GM19452 (cell line): ENCODE data around the gene LGALS8.
A peak's percentile ranks its signal among the peaks of the same experiment; 100 is the strongest.
"Not testable (repeated sequence)": the region's sequence is repeated elsewhere in the genome, so short reads cannot be mapped to it uniquely, and the experiment has no call there.

Experiments
- ATAC-seq: cut with Tn5 transposase; IDR thresholded peaks from one replicate; pipeline ENCODE4 v1.9.1; 2021; ENCODE audit not compliant: unreplicated experiment

Gene LGALS8

GRCh38 chr1:236523704-236524141 lies at the start of gene LGALS8:
Gene LGALS8 (plus strand): TSS chr1:236523982. CDS start chr1:236526071, 2,089 bp downstream.
- peak; percentile 63 for ATAC-seq

- ATAC-seq: no peak
Measured at GRCh38 chr1:236476019-236476418, 47.8 kb upstream of the LGALS8 start.

DNA sequence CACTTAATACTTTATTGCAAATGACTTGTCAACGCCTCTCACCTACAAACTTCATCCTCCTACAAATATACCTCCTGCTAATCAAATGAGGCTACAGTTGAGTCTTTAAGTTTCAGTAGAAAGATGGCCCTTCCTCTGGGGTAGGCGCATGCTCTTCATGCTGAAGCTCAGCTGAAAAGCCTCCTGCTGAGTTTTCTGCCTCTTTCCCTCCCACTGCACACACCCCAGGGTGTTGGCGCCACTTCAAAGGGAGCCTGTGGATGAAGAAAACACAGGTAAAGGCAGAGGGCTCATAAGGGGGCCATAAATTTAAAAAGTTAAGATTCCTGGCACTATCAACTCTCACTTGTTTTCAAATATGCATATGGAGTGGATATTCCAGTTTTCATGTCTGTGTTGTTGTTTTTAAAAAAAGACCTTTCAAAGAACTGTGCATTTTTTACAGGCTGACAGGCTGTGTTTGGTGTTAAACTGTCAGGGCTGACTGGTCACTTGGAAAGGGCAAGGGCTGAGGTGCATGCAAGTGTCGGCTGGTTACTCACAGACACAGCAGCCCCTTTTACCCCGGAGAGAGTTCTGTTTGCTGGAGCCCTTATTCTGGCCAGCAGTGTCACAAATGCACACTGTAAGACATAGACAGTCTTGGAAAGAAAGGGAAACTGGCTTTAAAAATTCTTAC lies 42.9 kb upstream of the LGALS8 start:
- ATAC-seq: no peak

DNA sequence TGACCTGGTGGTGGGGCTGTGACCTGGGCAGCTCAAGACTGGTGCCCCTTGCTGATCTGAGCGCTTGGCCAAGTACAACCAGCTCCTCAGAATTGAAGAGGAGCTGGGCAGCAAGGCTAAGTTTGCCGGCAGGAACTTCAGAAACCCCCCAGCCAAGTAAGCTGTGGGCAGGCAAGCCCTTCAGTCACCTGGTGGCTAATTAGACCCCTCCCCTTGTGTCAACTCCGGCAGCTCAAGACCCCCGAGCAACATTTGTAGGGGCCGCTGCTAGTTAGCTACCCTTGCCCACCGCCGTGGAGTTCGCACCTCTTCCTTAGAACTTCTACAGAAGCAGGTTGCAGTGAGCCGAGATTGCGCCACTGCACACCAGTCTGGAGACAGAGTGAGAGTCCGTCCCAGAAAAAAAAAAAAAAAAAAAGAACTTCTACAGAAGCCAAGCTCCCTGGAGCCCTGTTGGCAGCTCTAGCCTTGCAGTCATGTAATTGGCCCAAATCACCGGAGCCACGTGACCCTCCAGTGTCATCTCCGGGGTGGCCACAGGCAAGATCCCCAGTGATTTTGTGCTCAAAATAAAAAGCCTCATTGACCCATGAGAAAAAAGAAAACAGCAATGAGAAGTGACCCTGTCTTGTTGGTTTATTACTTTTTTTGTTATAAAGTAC lies 39.3 kb upstream of the LGALS8 start:
- no peak for ATAC-seq

DNA sequence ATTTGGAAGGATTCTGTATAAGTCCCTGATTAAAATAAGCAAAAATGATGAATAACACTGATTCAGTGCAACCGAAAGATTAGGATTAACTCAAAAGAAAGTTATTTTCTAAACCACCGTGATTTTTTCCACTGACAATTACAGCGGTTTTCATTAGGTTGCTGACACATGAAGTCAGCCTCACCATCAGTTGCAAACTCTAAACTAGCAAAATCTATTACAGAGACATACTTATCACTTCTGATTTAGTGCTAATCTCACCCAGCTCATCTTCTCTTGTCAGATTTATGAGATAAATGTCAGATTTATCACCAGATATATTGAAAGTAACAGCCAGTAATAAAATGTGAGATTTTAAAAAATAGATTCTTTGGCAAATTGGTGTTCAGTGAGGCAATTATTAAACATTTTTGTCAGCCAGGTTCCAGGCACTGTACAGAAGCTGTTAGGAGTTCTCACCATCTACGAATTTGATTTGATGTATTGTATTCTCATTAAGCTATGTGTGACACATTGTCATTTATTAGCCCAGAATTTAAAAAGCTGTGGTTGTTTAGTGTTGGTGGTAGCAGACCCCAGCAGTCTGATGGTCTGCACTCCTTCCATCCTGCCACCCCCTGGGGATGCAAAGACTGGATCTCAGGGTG lies 37.3 kb upstream of the LGALS8 start:
- no peak for ATAC-seq

- ATAC-seq: not testable (repeated sequence)
Measured at GRCh38 chr1:236489161-236489560, 34.6 kb upstream of the LGALS8 start.

- no peak for ATAC-seq
Measured at GRCh38 chr1:236489710-236490377, 33.9 kb upstream of the LGALS8 start.

- ATAC-seq: no peak
Measured at GRCh38 chr1:236491469-236492136, 32.2 kb upstream of the LGALS8 start.

- no peak for ATAC-seq
Measured at GRCh38 chr1:236492378-236492777, 31.4 kb upstream of the LGALS8 start.

DNA sequence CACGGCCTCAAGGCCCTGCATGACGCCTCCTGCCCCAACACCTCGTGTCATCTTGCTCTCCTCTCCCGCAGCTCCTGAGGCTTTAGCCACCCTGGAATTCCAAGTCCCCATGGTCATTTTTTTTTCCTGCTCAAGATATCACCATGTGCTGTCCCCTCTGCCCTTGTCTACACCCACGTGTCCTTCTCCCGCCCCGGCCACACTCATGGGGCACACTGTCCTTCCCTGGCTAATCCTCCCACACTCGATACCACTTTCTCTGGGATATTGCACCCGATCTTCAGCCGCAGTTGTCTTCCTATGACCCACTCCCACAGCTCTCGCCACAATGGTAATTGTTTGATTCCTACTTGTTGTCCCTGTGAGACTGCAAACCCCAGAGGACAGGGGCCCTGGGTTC lies 29.7 kb upstream of the LGALS8 start:
- ATAC-seq: no peak

DNA sequence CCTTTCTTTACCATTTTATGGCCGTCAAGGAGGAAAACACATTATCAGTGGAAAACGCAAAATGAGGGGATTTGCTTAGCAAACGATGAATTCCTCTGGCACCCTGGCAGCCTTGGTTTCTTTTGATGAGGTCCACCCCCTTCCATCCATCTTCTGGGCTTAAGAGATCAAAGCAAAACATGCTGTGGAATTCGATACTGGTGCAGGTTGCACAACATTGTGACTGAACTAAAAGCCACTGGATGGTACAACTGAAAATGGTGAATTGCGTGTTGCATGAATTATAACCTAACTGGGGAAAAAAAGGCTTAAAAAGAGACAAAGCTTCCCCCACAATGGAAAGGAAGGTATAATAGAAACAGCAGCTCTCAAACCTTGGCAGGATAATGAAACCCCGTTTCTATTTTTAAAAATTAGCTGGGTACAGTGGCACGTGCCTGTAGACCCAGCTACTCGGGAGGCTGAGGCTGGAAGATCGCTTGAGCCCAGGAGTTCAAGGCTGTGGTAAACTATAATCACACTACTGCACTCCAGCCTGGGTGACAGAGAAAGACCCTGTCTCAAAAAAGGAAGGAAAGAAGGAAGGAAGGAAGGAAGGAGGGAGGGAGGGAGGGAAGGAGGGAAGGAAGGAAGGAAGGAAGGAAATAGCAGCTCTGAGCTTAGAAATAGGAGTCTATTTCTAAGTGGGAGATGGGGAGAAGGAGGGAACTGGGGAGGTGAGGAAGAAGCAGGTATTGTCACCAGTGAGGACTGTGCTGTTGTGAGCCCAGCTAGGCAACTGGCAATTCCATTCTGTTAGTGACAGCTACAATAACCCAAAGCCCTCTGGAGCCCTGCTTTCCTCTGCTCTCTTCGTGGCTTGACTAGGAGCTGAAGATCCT lies 29.0 kb upstream of the LGALS8 start:
- no peak for ATAC-seq

GRCh38 chr1:236495467-236496112 lies 28.2 kb upstream of the LGALS8 start:
- no peak for ATAC-seq

DNA sequence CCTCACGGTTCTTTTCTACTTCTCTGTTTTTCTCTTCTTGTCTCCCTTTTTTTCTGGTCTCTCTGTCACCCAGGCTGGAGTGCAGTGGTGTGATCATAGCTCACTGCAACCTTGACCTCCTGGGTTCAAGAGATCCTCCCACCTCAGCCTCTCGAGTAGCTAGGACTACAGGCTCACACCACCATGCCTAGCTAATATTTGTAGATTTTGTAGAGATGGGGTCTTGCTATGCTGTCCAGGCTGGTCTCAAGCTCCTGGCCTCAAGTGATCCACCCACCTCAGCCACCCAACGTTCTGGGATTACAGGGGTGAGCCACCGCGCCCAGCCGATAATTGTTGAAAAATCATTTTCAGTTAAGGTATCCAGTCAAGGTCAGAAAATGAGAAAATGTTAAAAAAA lies 25.9 kb upstream of the LGALS8 start:
- no peak for ATAC-seq

DNA sequence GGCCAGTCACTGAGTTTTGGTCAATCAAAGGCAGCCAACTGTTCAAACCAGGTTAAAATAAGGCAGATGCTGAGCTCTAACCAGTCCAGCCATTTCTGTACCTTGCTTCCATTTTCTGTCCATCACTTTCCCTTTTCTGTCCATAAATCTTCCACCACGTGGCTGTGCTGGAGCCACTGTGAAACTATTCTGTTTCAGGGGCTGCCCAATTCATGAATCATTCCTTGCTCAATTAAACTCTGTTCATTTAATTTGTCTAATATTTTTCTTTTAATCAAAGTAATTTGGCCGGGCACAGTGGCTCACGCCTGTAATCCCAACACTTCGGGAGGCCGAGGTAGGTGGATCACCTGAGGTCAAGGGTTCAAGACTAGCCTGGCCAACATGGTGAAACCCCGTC lies 22.7 kb upstream of the LGALS8 start:
- no peak for ATAC-seq

- no peak for ATAC-seq
Measured at GRCh38 chr1:236502579-236502971, 21.2 kb upstream of the LGALS8 start.

GRCh38 chr1:236502972-236503639 lies 20.7 kb upstream of the LGALS8 start:
- ATAC-seq: no peak

DNA sequence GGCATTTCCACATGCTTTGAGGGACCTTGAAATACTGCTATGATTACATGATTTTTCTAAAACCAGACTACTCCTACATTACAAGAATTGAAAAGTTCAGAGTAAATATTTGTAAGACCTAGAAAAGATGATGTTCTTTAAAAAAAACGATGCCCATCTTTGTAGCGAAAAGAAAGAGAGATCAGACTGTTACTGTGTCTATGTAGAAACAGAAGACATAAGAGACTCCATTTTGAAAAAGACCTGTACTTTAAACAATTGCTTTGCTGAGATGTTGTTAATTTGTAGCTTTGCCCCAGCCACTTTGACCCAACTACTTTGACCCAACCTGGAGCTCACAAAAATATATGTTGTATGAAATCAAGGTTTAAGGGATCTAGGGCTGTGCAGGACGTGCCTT lies 19.4 kb upstream of the LGALS8 start:
- not testable (repeated sequence) for ATAC-seq

DNA sequence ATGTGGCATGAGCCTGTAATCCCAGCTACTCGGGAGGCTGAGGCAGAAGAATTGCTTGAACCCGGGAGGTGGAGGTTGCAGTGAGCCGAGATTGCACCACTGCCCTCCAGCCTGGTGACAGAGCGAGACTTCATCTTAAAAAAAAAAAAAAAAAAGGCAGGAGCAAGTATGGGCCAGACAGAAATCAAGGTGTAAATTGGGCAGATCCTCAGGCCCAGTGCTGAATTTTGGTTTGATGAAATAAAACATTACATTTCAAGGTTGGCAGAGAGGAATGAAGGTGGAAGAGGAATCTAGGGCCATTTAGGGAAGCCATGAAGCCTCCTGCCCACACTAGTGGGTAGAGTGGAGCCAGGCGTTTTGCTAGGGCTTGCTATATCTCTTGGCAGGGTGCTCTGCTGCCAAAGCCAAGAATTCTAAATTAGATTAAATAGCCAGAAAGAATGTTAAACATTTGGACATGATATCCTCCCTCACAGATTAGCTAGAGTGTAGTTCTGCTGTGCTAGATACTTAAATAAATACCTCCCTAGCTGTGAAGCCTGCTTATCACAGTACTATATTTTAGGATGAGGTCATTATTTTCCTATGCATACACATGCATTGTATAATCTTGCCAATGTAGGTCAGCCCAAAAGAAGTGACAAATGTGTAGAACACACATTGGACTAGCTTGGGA lies 16.6 kb upstream of the LGALS8 start:
- ATAC-seq: no peak
